Measurements from ENCODE around the gene IL1B.
"Not testable (repeated sequence)": the region's sequence is repeated elsewhere in the genome, so short reads cannot be mapped to it uniquely, and the experiment has no call there.

The IL1B gene

GRCh38 chr2:112849956-112850355, 13.4 kb upstream of the IL1B start:
- no peak for DNase-seq

GRCh38 chr2:112848833-112849232, 12.3 kb upstream of the IL1B start:
- DNase-seq, result no peak

GRCh38 chr2:112846031-112846430, 9.5 kb upstream of the IL1B start:
- no peak for DNase-seq

GRCh38 chr2:112843836-112844235, 7.3 kb upstream of the IL1B start:
- DNase-seq, result no peak

- DNase-seq, result no peak
Observed at GRCh38 chr2:112843288-112843687, 6.7 kb upstream of the IL1B start.

- no peak for DNase-seq
Observed at GRCh38 chr2:112841295-112842044, 4.9 kb upstream of the IL1B start.

GRCh38 chr2:112840068-112840445, 3.5 kb upstream of the IL1B start:
- DNase-seq, result no peak

- DNase-seq, result no peak
Observed at GRCh38 chr2:112839407-112840067, 3.0 kb upstream of the IL1B start.

DNA sequence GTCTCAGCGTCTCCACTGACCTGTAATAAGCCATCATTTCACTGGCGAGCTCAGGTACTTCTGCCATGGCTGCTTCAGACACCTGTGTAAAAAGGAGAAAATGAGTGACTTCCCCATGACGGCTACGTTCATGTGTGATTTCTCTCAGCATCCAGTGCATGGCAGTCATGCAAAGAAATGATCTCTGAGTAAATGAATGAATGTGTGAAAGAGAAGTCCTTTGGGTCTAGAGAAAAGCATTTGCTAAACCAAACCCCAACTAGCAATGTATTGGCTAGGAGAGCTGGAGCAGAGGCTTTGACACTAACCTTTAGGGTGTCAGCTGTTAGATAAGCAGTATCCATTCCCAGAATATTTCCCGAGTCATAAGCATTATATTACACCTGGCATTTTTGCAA, 417 bp downstream of the IL1B start:
- DNase-seq, result no peak

- no peak for DNase-seq
Observed at GRCh38 chr2:112835536-112836162, 930 bp downstream of the IL1B start.

DNA sequence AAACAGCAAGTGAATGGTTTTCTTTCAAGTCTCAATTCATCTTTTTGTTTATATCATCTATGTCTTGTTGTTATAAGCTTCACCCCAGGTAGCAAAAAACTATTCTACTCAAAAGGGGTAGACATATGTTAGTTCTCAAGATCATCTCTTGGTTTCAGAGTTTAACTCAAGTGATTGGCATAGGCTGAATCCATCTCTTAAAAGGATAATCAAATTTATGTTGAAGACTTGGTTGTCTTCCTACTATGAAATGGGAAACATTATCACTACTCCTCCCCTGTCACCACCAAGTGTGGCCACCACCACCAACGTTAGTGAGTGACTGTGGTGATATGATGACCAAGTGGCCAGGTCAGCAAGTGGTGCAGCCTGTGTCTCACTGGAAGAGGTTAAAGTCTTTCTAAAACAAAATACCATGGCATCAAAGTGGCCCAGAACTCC, 1.5 kb downstream of the IL1B start:
- no peak for DNase-seq

- no peak for DNase-seq
Observed at GRCh38 chr2:112834396-112835037, 2.1 kb downstream of the IL1B start.

GRCh38 chr2:112833976-112834375, 2.6 kb downstream of the IL1B start:
- no peak for DNase-seq

GRCh38 chr2:112833639-112833931, 3.0 kb downstream of the IL1B start:
- DNase-seq, result not testable (repeated sequence)

- no peak for DNase-seq
Observed at GRCh38 chr2:112832841-112833638, 3.5 kb downstream of the IL1B start.

DNA sequence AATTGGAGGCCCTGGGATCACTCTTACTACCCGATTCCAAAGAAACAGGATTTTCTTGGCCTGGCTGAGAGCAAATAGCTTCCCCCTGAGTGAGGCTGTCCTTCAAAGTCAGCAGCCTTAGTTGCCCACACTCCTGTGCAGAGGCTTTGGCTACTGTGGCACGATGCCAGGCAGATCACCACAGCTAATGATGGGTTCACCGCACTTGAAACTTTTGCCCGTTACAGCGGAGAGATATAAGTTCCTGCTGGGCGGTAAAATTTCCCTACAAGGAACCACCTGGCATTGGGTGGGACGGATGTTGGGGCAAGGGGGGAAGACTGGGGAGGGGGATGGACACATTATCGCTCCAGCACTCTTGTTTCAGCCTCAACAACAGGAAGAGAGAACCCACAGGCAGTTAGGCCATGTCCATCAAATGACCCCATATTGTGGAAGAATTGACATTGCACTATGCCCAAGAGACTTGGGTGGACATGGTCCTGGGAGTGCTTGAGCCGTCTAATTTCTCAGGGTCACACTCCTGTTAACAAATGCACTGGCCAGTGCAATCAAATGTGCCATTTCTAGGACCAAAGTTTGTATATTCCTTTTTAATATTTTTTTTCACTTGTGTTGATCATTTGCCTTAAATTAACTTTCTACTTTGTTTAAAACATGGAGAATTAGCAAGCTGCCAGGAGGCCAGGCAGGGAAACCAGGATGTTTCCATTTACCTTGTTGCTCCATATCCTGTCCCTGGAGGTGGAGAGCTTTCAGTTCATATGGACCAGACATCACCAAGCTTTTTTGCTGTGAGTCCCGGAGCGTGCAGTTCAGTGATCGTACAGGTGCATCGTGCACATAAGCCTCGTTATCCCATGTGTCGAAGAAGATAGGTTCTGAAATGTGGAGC, 4.4 kb downstream of the IL1B start:
- no peak for DNase-seq

- DNase-seq, result no peak
Observed at GRCh38 chr2:112831513-112831845, 5.1 kb downstream of the IL1B start.

GRCh38 chr2:112830682-112831512, 5.7 kb downstream of the IL1B start:
- no peak for DNase-seq

- DNase-seq, result no peak
Observed at GRCh38 chr2:112829961-112830681, 6.5 kb downstream of the IL1B start.
